Epithelial cell of proximal tubule (primary cell): ENCODE measurements around the gene CLNK. TPM values are rescaled to one million over a fixed set of nuclear protein-coding genes. Genes with fewer than 3 reads are reported as not detected.

Experiments
- DNase-seq: peaks from one replicate; pipeline ENCODE4 v3.0.0-alpha.2; 2011; ENCODE audit warnings: low read depth
- H3K4me3 ChIP-seq: 2 replicates; pipeline ENCODE4 v1.5.1; 2011; ENCODE audit warnings: low read depth, mild to moderate bottlenecking, low read length
- CTCF ChIP-seq: conservative IDR thresholded peaks from 2 replicates; pipeline ENCODE4 v1.5.1; 2012; ENCODE audit warnings: low read depth, mild to moderate bottlenecking, low read length
- total RNA-seq: library from RNA; depleted of rRNA; stranded (reverse); fragments of >200 nt; gene quantifications from 2 replicates; pipeline ENCODE4 v1.2.3, GENCODE V29; 2015

The CLNK gene
- total RNA-seq, 1 donor from 2014 or later = not detected

GRCh38 chr4:10459305-10459704, 225.3 kb downstream of the CLNK start:
- no peak for TF ChIP-seq CTCF
- no peak for DNase-seq
- H3K4me3 ChIP-seq = no peak overlapping the region

GRCh38 chr4:10458177-10458576, 226.4 kb downstream of the CLNK start:
- no peak overlapping the region for H3K4me3 ChIP-seq
- DNase-seq = no peak
- no peak for TF ChIP-seq CTCF

GRCh38 chr4:10457255-10457801, 227.2 kb downstream of the CLNK start, which contains the start of gene ZNF518B:
Gene ZNF518B, minus strand, starts transcription at chr4:10457426. Its CDS starts 11,098 bp downstream, at chr4:10446328.
- peak within 1 kb of the TSS; percentile 57 for H3K4me3 ChIP-seq
- DNase-seq = no peak
- TF ChIP-seq CTCF = no peak

- no peak for DNase-seq
- TF ChIP-seq CTCF = no peak
- H3K4me3 ChIP-seq = peak overlapping the region; percentile 57
These were observed 227.8 kb downstream of the CLNK start for GRCh38 chr4:10456595-10457254.

GRCh38 chr4:10456260-10456594, 228.3 kb downstream of the CLNK start:
- TF ChIP-seq CTCF = no peak
- no peak for DNase-seq
- peak overlapping the region; percentile 57 for H3K4me3 ChIP-seq

GRCh38 chr4:10455133-10455532, 229.4 kb downstream of the CLNK start:
- TF ChIP-seq CTCF = no peak
- no peak overlapping the region for H3K4me3 ChIP-seq
- no peak for DNase-seq

- no peak overlapping the region for H3K4me3 ChIP-seq
- no peak for DNase-seq
- no peak for TF ChIP-seq CTCF
These were observed 229.8 kb downstream of the CLNK start for GRCh38 chr4:10454726-10455125.
